Thyroid gland (tissue), 4 donors: Measurements from ENCODE around the gene ITCH. TPM values are rescaled to one million over a fixed set of nuclear protein-coding genes. Genes with fewer than 3 reads are reported as not detected.

Experiments
- DNase-seq, 2 donors: peaks; one replicate each; pipeline ENCODE4 v3.0.0-alpha.2; 2019
- H3K27ac ChIP-seq, 3 donors: fragments of 200-600 bp; sonication (generic); 1 replicate in 2 of 3; 2 replicates in 1 of 3; pipeline ENCODE4 v1.5.1; 2016 to 2019; ENCODE audit warnings: mild to moderate bottlenecking in 1 of 3, moderate library complexity in 1 of 3
- H3K27me3 ChIP-seq: fragments of 200-600 bp; sonication (generic); one replicate; pipeline ENCODE4 v1.5.1; 2019
- H3K36me3 ChIP-seq, 2 donors: fragments of 200-600 bp; sonication (generic); one replicate each; pipeline ENCODE4 v1.5.1; 2016 to 2019
- H3K4me1 ChIP-seq, 2 donors: fragments of 200-600 bp; sonication (generic); one replicate each; pipeline ENCODE4 v1.5.1; 2017 to 2019
- H3K4me3 ChIP-seq, 3 donors: fragments of 200-600 bp; sonication (generic); replicated peaks in 1 of 3; 1 replicate in 2 of 3; 2 replicates in 1 of 3; pipeline ENCODE4 v1.5.1; 2016; ENCODE audit warnings: mild to moderate bottlenecking in 1 of 3
- H3K9me3 ChIP-seq: fragments of 200-600 bp; sonication (generic); one replicate; pipeline ENCODE4 v1.5.1; 2017
- POLR2A ChIP-seq, 2 donors: fragments of 450-650 bp; IDR thresholded peaks; one replicate each; pipeline ENCODE4 v1.6.1; 2017; ENCODE audit warnings: antibody characterized with exemption in 2 of 2, mild to moderate bottlenecking in 2 of 2, moderate library complexity in 1 of 2
- WGBS, 2 donors: methylation state at CpG; one replicate each; pipeline ENCODE4 v1.1.5; 2017; 5-methylcytosine and 5-hydroxymethylcytosine counted together
- intact Hi-C: fragments of 100-400 bp; cut with DNase I; formaldehyde crosslinking; loops from one replicate; pipeline ENCODE4 v1.15.1; 2023
- total RNA-seq, 4 donors: library from RNA; depleted of rRNA; stranded (reverse); fragments of >200 nt; gene quantifications; one replicate each; pipeline ENCODE4 v1.2.3, GENCODE V29; 2016
- TF ChIP-seq, protein P1 (sequence below), 6 experiments: fragments of 200-600 bp in 3 of 6; fragments of 450-650 bp in 3 of 6; sonication (generic) in 3 of 6; IDR thresholded peaks; one replicate each; pipeline ENCODE4 v1.5.1; 2016 to 2019; ENCODE audit warnings: antibody characterized with exemption in 6 of 6, mild to moderate bottlenecking in 2 of 6, inconsistent platforms in 1 of 6, moderate library complexity in 1 of 6

The ITCH gene
- total RNA-seq, 4 donors from 2014 or later, result 67.5 to 120 (median 75.5) TPM

DNA sequence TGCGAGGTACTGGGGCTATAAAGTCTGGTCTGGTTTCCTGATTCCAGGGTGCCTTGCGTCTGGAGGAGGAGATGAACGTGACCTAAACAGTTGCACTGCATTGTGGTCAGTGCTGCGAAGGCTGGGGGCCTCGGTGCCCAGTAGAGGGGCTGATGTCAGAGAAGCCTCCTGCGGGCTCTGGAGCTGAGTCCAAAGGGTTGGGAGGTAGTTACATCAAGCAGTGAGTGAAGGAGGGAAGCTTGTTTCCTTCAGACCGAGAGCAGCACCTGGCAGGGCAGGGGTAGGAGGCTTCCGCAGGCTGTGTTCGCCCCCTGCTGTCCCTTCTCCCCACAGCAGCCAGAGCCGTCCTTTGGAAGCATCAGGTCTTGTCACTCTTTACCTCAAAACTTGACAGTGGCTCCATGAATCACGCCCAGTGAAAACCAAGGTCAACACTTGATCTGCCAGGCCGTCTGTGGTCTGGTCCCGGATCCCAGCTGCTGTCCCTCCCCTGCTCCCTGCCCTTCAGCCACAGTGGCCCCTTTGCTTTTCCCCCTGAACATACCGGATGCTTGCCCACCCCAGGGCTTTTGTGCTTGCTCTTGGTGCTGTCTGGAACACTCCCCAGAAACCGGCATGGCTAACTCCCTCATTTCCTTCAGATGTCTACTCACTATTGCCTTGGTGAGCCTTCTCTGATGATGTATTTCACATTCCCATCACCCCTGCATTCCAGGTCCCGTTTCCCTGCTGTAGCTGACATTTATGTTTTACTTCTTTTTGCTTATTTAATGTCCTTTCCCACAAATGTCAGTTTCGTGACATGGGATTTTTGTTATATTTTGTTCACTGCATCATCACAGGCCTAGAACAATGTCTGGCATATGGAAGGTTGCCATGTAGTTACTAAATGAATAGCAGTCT, 160.1 kb downstream of the ITCH start:
- Histone ChIP-seq H3K27me3 (no peaks in the 10 kb centered on the region), H3K4me1 (peaks cover 7 to 44% of the 10 kb centered on the region in 2 donors), H3K36me3 (peaks cover 14% of the 10 kb centered on the region in 2 donors), H3K27ac (peak overlapping the region in 2 of 3 donors; percentile 14 to 17), H3K9me3 (no peaks in the 10 kb centered on the region), H3K4me3 (no peak overlapping the region)
- TF ChIP-seq, protein P1, sequence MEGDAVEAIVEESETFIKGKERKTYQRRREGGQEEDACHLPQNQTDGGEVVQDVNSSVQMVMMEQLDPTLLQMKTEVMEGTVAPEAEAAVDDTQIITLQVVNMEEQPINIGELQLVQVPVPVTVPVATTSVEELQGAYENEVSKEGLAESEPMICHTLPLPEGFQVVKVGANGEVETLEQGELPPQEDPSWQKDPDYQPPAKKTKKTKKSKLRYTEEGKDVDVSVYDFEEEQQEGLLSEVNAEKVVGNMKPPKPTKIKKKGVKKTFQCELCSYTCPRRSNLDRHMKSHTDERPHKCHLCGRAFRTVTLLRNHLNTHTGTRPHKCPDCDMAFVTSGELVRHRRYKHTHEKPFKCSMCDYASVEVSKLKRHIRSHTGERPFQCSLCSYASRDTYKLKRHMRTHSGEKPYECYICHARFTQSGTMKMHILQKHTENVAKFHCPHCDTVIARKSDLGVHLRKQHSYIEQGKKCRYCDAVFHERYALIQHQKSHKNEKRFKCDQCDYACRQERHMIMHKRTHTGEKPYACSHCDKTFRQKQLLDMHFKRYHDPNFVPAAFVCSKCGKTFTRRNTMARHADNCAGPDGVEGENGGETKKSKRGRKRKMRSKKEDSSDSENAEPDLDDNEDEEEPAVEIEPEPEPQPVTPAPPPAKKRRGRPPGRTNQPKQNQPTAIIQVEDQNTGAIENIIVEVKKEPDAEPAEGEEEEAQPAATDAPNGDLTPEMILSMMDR (IDR thresholded peaks at IDR 0.05), result peak in 4 of 6 experiments; percentile 31 to 52 (median 42)
- TF ChIP-seq POLR2A (IDR thresholded peaks at IDR 0.05), result no peak
- WGBS, 2 donors, result 66 to 73% methylated on average over 17 of the region's 17 CpGs
- intact Hi-C loops, result no loop called here
- DNase-seq, result peak; percentile 22 to 33

- Histone ChIP-seq H3K27ac (no peak overlapping the region), H3K36me3 (peaks cover 14 to 21% of the 10 kb centered on the region in 2 donors), H3K4me1 (peaks cover 16 to 48% of the 10 kb centered on the region in 2 donors), H3K27me3 (no peaks in the 10 kb centered on the region), H3K9me3 (no peaks in the 10 kb centered on the region), H3K4me3 (no peak overlapping the region)
- 90 to 96% methylated on average over 11 of the region's 11 CpGs for WGBS, 2 donors
- TF ChIP-seq POLR2A (IDR thresholded peaks at IDR 0.05), result no peak
- TF ChIP-seq, protein P1 (IDR thresholded peaks at IDR 0.05), result no peak
- intact Hi-C loops, result no loop called here
- DNase-seq, result no peak
These were observed 161.4 kb downstream of the ITCH start for GRCh38 chr20:34524426-34524825.

DNA sequence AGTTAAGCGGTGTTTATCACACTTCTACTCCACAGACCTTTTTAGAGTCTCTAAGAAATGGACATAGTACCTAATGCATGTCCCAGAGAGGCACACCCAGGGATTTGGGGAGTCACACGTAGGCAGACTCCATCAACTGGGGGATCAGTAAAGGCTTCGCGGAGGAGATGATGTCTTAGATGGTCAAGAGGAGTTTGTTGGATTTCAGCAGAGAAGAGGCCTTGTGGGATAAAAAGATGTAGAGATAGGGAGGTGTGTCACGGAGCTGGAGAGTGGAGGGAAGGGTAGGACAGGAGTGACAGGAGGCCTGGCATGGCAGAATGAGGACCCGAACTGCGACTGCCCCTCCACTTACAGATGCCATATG, 162.3 kb downstream of the ITCH start:
- TF ChIP-seq POLR2A (IDR thresholded peaks at IDR 0.05), result no peak
- TF ChIP-seq, protein P1 (IDR thresholded peaks at IDR 0.05), result no peak
- Histone ChIP-seq H3K4me3 (no peak overlapping the region), H3K36me3 (peaks cover 14 to 25% of the 10 kb centered on the region in 2 donors), H3K27ac (peak overlapping the region in 2 of 3 donors; percentile 41 to 76), H3K4me1 (peaks cover 16 to 50% of the 10 kb centered on the region in 2 donors), H3K27me3 (no peaks in the 10 kb centered on the region), H3K9me3 (no peaks in the 10 kb centered on the region)
- 91% methylated on average over 7 of the region's 7 CpGs for WGBS, 2 donors
- DNase-seq, result no peak
- intact Hi-C loops, result no loop called here

- DNase-seq, result peak; percentile 51 to 57
- intact Hi-C loops, result no loop called here
- TF ChIP-seq, protein P1 (IDR thresholded peaks at IDR 0.05), result no peak
- TF ChIP-seq POLR2A (IDR thresholded peaks at IDR 0.05), result no peak
- H3K4me3 ChIP-seq, result no peak overlapping the region
- H3K27ac ChIP-seq, result peak overlapping the region in 2 of 3 donors; percentile 41 to 76
- H3K36me3 ChIP-seq, result peaks cover 14 to 31% of the 10 kb centered on the region in 2 donors
- H3K9me3 ChIP-seq, result no peaks in the 10 kb centered on the region
- H3K27me3 ChIP-seq, result no peaks in the 10 kb centered on the region
- peaks cover 16 to 50% of the 10 kb centered on the region in 2 donors for H3K4me1 ChIP-seq
- 62% methylated on average over 14 of the region's 14 CpGs for WGBS, 2 donors
These were observed 162.8 kb downstream of the ITCH start for GRCh38 chr20:34525709-34526416.
